Transverse colon (tissue), 4 donors: ENCODE results near the gene PRKCE. TPM values are rescaled to one million over a fixed set of nuclear protein-coding genes. Genes with fewer than 3 reads are reported as not detected.
A peak's percentile ranks its signal among the peaks of the same experiment; 100 is the strongest.

Experiments
- DNase-seq: peaks from one replicate; pipeline ENCODE4 v3.0.0-alpha.2; 2019
- H3K27ac ChIP-seq, 4 donors: fragments of 200-600 bp; sonication (generic); 2 replicates each; pipeline ENCODE4 v1.5.1; 2016 to 2018; ENCODE audit warnings: inconsistent platforms in 4 of 4
- H3K27me3 ChIP-seq: fragments of 200-600 bp; sonication (generic); 2 replicates; pipeline ENCODE4 v1.5.1; 2017; ENCODE audit warnings: inconsistent platforms
- H3K36me3 ChIP-seq, 4 donors: fragments of 200-600 bp; sonication (generic); 2 replicates each; pipeline ENCODE4 v1.5.1; 2017 to 2019; ENCODE audit warnings: inconsistent platforms in 4 of 4
- H3K4me1 ChIP-seq, 4 donors: fragments of 200-600 bp; sonication (generic); 2 replicates each; pipeline ENCODE4 v1.5.1; 2017 to 2020; ENCODE audit warnings: inconsistent platforms in 4 of 4
- H3K4me3 ChIP-seq, 4 donors: fragments of 200-600 bp; sonication (generic); 1 replicate in 1 of 4; 2 replicates in 3 of 4; pipeline versions ENCODE4 v1.5.1 to v1.6.1; 2017 to 2019; ENCODE audit warnings: inconsistent platforms in 4 of 4
- H3K9me3 ChIP-seq, 2 donors: fragments of 200-600 bp; sonication (generic); 2 replicates each; pipeline ENCODE4 v1.5.1; 2017 to 2019; ENCODE audit warnings: inconsistent platforms in 2 of 2
- EP300 ChIP-seq: sonication (generic); formaldehyde crosslinking; IDR thresholded peaks from one replicate; pipeline ENCODE4 v1.6.1; 2017; ENCODE audit warnings: antibody characterized with exemption, low read depth
- POLR2A ChIP-seq: fragments of 450-650 bp; IDR thresholded peaks from one replicate; pipeline ENCODE4 v1.6.1; 2016; ENCODE audit warnings: antibody characterized with exemption, mild to moderate bottlenecking, moderate library complexity
- POLR2AphosphoS5 ChIP-seq, 3 donors: sonication (generic); formaldehyde crosslinking; IDR thresholded peaks; one replicate each; pipeline ENCODE4 v1.6.1; 2016; ENCODE audit warnings: antibody characterized with exemption in 3 of 3
- WGBS, 2 donors: methylation state at CpG; one replicate each; pipeline ENCODE4 v1.1.5; 2018; ENCODE audit warnings: low coverage in 1 of 2; 5-methylcytosine and 5-hydroxymethylcytosine counted together
- in situ Hi-C, 4 donors: fragments of 200-750 bp; cut with MboI; loops; one replicate each; pipeline versions ENCODE4 v1.15.0 to v1.15.1; 2017; ENCODE audit warnings: low sequenced_read_pairs in 3 of 4, low pct_ligation_motif_present in 1 of 4, low pct_unique_long_range_greater_than_20kb in 1 of 4
- intact Hi-C: fragments of 100-400 bp; cut with DNase I; formaldehyde crosslinking; loops from one replicate; pipeline ENCODE4 v1.15.1; 2023; ENCODE audit warnings: low total_unique reads
- total RNA-seq, 4 donors: library from RNA; depleted of rRNA; stranded (reverse); fragments of >200 nt; gene quantifications; one replicate each; pipeline ENCODE4 v1.1.0, GENCODE V29; 2016
- TF ChIP-seq, protein P1 (sequence below), 5 experiments: fragments of 200-600 bp in 3 of 5; fragments of 450-650 bp in 2 of 5; sonication (generic) in 3 of 5; IDR thresholded peaks; 1 replicate in 2 of 5; 2 replicates in 3 of 5; pipeline ENCODE4 v1.5.1; 2016 to 2017; ENCODE audit warnings: antibody characterized with exemption in 5 of 5, inconsistent platforms in 3 of 5, mild to moderate bottlenecking in 2 of 5, moderate library complexity in 1 of 5

PRKCE gene
- total RNA-seq, 4 donors from 2014 or later: 8.6 to 20.6 (median 11.3) TPM

DNA sequence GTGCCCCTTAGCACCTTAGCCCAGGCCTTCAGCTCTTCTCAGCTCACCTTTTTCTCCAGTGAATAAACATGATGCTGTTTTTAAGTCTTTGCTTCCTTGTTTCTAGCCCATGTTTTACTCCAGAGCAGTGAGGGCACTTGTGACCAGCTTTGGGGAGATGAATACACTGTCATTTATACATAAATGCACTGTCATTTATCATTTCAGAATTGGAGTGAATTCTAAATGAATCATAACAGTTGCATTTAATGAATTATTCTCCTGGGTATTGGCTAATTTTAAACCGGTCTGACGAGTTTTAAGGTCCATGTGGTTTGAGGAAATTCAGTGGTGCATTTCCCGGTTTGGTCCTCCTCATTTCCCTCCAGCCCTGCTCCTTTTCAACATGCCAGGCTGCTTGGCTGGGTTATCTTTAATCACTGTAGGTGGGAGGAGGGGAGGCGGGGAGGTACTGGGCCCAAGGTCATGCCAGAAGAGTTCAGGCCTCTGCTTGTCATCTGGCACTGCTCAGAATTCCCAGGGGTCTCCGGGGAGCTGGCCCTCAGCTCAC is 23.9 kb downstream of the PRKCE start:
- H3K36me3 ChIP-seq: no peaks in the 10 kb centered on the region
- H3K9me3 ChIP-seq: no peaks in the 10 kb centered on the region
- H3K27ac ChIP-seq: peak overlapping the region; percentile 62 to 77 (median 72)
- in situ Hi-C loops (no loop called here), intact Hi-C loops (no loop called here)
- WGBS, 2 donors: 36% methylated on average over 5 of the region's 5 CpGs; no CpG with 5 or more reads in 1 of the 2 donors
- no peaks in the 10 kb centered on the region for H3K27me3 ChIP-seq
- peak; percentile 56 for DNase-seq
- H3K4me3 ChIP-seq: no peak overlapping the region
- TF ChIP-seq, protein P1, sequence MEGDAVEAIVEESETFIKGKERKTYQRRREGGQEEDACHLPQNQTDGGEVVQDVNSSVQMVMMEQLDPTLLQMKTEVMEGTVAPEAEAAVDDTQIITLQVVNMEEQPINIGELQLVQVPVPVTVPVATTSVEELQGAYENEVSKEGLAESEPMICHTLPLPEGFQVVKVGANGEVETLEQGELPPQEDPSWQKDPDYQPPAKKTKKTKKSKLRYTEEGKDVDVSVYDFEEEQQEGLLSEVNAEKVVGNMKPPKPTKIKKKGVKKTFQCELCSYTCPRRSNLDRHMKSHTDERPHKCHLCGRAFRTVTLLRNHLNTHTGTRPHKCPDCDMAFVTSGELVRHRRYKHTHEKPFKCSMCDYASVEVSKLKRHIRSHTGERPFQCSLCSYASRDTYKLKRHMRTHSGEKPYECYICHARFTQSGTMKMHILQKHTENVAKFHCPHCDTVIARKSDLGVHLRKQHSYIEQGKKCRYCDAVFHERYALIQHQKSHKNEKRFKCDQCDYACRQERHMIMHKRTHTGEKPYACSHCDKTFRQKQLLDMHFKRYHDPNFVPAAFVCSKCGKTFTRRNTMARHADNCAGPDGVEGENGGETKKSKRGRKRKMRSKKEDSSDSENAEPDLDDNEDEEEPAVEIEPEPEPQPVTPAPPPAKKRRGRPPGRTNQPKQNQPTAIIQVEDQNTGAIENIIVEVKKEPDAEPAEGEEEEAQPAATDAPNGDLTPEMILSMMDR (IDR thresholded peaks at IDR 0.05): no peak
- TF ChIP-seq POLR2AphosphoS5 (IDR thresholded peaks at IDR 0.05) (peak in 1 of 3 donors; percentile 58), EP300 (no peak)
- peaks cover 20 to 38% (median 31%) of the 10 kb centered on the region in 4 donors for H3K4me1 ChIP-seq

DNA sequence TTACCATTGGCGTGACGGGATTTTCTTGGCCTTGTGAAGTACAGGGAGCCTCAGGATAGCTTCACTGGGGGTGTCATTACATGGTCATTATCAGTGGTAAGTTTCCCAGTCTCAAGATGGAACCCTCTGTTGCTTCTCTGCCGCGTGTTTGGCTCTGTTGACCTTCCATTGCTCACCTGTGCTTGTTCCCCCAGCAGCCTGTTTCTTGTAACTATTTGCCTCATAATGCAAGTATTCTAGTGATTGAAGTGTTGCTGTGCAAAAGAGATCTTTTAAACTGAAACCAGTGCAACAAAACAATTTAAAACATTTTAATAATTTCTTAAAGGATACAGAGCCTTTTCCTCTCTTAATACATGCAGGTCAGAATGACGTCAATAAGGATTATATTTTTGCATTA is 24.6 kb downstream of the PRKCE start:
- intact Hi-C loops (no loop called here), in situ Hi-C loops (no loop called here)
- WGBS, 2 donors: 86 to 91% methylated on average over 1 to 5 of the region's 5 CpGs
- no peak for DNase-seq
- Histone ChIP-seq H3K9me3 (no peaks in the 10 kb centered on the region), H3K27me3 (no peaks in the 10 kb centered on the region), H3K4me1 (peaks cover 27 to 45% (median 35%) of the 10 kb centered on the region in 4 donors), H3K36me3 (no peaks in the 10 kb centered on the region), H3K4me3 (no peak overlapping the region), H3K27ac (peak overlapping the region; percentile 62 to 77 (median 72))
- no peak for TF ChIP-seq POLR2AphosphoS5 (IDR thresholded peaks at IDR 0.05)
- TF ChIP-seq, protein P1 (IDR thresholded peaks at IDR 0.05): no peak
- no peak for TF ChIP-seq POLR2A
- TF ChIP-seq EP300: no peak

DNA sequence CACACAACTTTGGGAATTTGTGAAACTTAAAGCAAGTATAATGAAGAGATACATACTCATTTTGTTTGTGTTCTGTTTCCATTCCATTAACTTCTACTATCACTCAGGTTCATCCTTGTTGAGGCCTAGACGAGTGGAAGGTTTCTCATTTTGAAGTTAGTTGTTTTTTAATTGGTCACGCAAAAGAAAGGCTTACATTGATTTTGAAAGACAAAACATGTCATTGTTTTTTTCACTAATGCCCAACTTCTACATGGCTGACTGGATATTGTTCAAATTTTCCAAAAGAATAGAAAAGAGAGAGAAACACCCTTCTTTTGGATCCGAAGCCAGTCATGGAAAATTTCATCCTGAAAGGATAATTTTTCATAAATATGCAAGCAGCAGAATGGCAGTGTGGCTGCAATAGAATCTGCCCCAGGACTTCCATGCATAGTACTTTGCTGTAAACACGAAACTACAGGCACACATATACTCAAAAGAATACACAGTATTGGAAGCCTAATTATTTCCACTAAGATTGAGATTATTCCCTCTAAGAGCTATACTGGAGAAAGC is 27.4 kb downstream of the PRKCE start:
- Histone ChIP-seq H3K9me3 (no peaks in the 10 kb centered on the region), H3K4me1 (peaks cover 35 to 73% (median 42%) of the 10 kb centered on the region in 4 donors), H3K27ac (no peak overlapping the region), H3K36me3 (no peaks in the 10 kb centered on the region), H3K4me3 (no peak overlapping the region), H3K27me3 (no peaks in the 10 kb centered on the region)
- no peak for TF ChIP-seq POLR2AphosphoS5 (IDR thresholded peaks at IDR 0.05)
- no peak for TF ChIP-seq EP300
- TF ChIP-seq, protein P1 (IDR thresholded peaks at IDR 0.05): no peak
- TF ChIP-seq POLR2A: no peak
- WGBS, 2 donors: 83 to 84% methylated on average over 4 of the region's 4 CpGs
- DNase-seq: no peak
- in situ Hi-C loops: no loop called here
- intact Hi-C loops: no loop called here

DNA sequence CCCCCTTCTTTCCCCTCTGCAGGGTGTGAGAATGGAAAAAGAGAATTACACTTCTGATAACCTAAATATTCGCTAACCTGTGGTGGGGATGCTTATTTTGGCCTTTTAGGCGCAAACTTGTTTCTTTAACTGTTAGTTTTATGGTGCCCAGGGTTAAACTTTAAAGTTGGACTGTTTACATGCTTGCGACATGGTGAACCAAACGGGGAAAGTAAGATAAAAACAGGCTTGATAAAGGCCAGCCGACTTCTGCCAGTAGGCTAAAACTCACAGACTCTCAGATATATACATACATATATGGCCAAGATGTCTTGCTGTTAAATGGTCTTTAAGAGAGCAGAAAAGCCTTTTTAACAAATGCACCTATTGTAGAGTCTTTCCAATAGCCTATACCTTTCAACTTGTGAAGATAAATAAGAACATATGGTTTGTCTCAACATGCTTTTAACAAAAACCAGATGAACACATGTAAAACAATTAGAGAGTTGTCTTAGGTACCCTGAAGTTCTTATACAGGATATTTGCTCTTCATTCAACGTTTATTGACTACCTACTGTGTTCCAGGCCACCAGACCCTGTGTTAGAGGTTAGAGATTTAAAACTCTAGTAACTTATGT is 29.0 kb downstream of the PRKCE start:
- no peaks in the 10 kb centered on the region for H3K36me3 ChIP-seq
- peaks cover 28 to 70% (median 37%) of the 10 kb centered on the region in 4 donors for H3K4me1 ChIP-seq
- no peaks in the 10 kb centered on the region for H3K27me3 ChIP-seq
- 39 to 47% methylated on average over 6 of the region's 6 CpGs for WGBS, 2 donors
- peak overlapping the region in 3 of 4 donors; percentile 18 to 42 (median 38) for H3K27ac ChIP-seq
- H3K4me3 ChIP-seq: no peak overlapping the region
- intact Hi-C loops (no loop called here), in situ Hi-C loops (no loop called here)
- no peak for DNase-seq
- TF ChIP-seq POLR2A: no peak
- no peak for TF ChIP-seq EP300
- TF ChIP-seq POLR2AphosphoS5 (IDR thresholded peaks at IDR 0.05): no peak
- TF ChIP-seq, protein P1 (IDR thresholded peaks at IDR 0.05): no peak
- H3K9me3 ChIP-seq: no peaks in the 10 kb centered on the region
